Panc1 (cell line): Measurements from ENCODE around the gene SEMA7A.

Experiments
- POLR2AphosphoS5 ChIP-seq: IDR thresholded peaks from 2 replicates; pipeline ENCODE4 v1.6.1; 2012; ENCODE audit warnings: mild to moderate bottlenecking, low read depth, low read length, moderate library complexity
- SIN3A ChIP-seq: IDR thresholded peaks from 2 replicates; pipeline ENCODE4 v1.6.1; 2012; ENCODE audit warnings: low read depth, mild to moderate bottlenecking, low read length, moderate library complexity, borderline replicate concordance; ENCODE audit not compliant: insufficient read depth
- TCF7L2 ChIP-seq: IDR thresholded peaks from 2 replicates; pipeline ENCODE4 v1.6.1; 2011; ENCODE audit warnings: mild to moderate bottlenecking, low read depth, low read length, inconsistent platforms
- TF ChIP-seq, protein P1 (sequence below): fragments of 450-650 bp; IDR thresholded peaks from 2 replicates; pipeline ENCODE4 v1.5.1; 2017; ENCODE audit warnings: mild to moderate bottlenecking

DNA sequence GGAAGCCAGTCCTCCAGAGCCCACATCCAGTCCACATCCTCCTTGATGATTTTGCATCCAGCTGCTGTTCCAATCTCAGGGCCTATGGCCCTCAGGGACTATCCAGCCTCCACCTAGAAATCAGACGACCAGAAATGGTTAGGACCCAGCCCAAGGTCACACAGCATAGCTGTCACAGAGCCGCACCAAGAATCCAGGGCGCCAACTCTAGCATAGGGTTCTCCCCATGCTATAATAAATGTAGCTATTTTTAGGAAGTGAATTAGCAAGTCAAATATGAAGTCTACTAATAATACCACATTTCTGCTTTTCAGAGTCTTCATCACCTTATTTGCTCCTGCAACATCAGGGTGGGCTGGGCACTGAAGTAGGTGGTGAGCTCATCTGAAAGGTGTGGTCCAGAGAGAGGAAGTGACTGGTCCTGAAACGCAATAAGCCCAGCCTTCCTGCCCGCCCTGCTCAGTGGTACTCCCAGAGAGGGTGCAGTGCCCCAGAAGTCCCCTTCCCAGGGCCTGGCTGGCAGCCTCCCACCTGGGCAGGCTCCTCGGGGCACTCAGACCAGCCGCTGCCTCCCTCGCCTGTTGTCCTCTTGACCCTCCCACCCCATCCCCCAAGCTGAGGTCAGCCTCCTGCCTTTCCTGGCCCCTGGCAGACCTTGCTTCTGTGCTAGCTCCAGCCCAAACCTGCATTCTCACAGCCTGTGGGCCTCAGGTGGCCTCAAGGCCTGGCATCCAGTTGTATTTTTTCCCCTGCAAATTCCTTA, 48.7 kb downstream of the SEMA7A start:
- TF ChIP-seq, protein P1, sequence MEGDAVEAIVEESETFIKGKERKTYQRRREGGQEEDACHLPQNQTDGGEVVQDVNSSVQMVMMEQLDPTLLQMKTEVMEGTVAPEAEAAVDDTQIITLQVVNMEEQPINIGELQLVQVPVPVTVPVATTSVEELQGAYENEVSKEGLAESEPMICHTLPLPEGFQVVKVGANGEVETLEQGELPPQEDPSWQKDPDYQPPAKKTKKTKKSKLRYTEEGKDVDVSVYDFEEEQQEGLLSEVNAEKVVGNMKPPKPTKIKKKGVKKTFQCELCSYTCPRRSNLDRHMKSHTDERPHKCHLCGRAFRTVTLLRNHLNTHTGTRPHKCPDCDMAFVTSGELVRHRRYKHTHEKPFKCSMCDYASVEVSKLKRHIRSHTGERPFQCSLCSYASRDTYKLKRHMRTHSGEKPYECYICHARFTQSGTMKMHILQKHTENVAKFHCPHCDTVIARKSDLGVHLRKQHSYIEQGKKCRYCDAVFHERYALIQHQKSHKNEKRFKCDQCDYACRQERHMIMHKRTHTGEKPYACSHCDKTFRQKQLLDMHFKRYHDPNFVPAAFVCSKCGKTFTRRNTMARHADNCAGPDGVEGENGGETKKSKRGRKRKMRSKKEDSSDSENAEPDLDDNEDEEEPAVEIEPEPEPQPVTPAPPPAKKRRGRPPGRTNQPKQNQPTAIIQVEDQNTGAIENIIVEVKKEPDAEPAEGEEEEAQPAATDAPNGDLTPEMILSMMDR: no peak
- TF ChIP-seq POLR2AphosphoS5 (no peak), TCF7L2 (no peak), SIN3A (no peak)
